IMR-90 (cell line): ENCODE measurements around the gene MLLT3. TPM values are rescaled to one million over a fixed set of nuclear protein-coding genes. Genes with fewer than 3 reads are reported as not detected.
A peak's percentile ranks its signal among the peaks of the same experiment; 100 is the strongest.

Experiments used
- ATAC-seq: fragments of 200-7000 bp; cut with Tn5 transposase; 2 replicates; pipeline ENCODE4 v1.9.1; 2020; ENCODE audit warnings: low read depth, mild to moderate bottlenecking, moderate library complexity
- BruUV-seq: library from RNA; stranded (reverse); fragments of 400-500 nt; replicated peaks from 2 replicates; lab custom pipeline; 2021; lab: Mats Ljungman, UMichigan
- CTCF ChIA-PET: fragments of 300-600 bp; formaldehyde crosslinking; extraction: SDS; loops from one replicate; lab custom pipeline; 2021; ENCODE audit warnings: antibody characterized with exemption; lab: Yijun Ruan, JAX
- POLR2A ChIA-PET: fragments of 300-600 bp; sonication (Branson Sonifier 250); formaldehyde crosslinking; loops from one replicate; lab custom pipeline; 2022; ENCODE audit warnings: antibody characterized with exemption; ENCODE audit not compliant: unreplicated experiment; lab: Charles Lee
- DNase-seq: peaks from one replicate; pipeline ENCODE4 v3.0.0; 2013
- H2AFZ ChIP-seq: replicated peaks from 2 replicates; pipeline ENCODE3; 2013; ENCODE audit warnings: low read length, mild to moderate bottlenecking; ENCODE audit not compliant: poor library complexity
- H2AK5ac ChIP-seq: 2 replicates; pipeline ENCODE4 v1.6.1; 2013; ENCODE audit warnings: low read depth, low read length, inconsistent platforms
- H2AK9ac ChIP-seq: replicated peaks from 2 replicates; pipeline ENCODE3; 2013; ENCODE audit warnings: mild to moderate bottlenecking, low read depth, low read length, moderate library complexity; ENCODE audit not compliant: poor library complexity
- H2BK120ac ChIP-seq: 2 replicates; pipeline ENCODE4 v1.6.1; 2013; ENCODE audit warnings: low read depth, low read length, inconsistent platforms
- H2BK15ac ChIP-seq: 3 replicates; pipeline ENCODE4 v1.6.1; 2013; ENCODE audit warnings: low read depth, low read length, inconsistent platforms
- H2BK20ac ChIP-seq: 2 replicates; pipeline ENCODE4 v1.6.1; 2013; ENCODE audit warnings: low read depth, mild to moderate bottlenecking, inconsistent platforms, low read length, moderate library complexity
- H2BK5ac ChIP-seq: 2 replicates; pipeline ENCODE4 v1.6.1; 2013; ENCODE audit warnings: mild to moderate bottlenecking, low read depth, low read length, inconsistent platforms; ENCODE audit not compliant: poor library complexity, severe bottlenecking
- H3K14ac ChIP-seq: replicated peaks from 2 replicates; pipeline ENCODE4 v1.6.1; 2013; ENCODE audit warnings: low read depth, low read length, inconsistent platforms
- H3K18ac ChIP-seq: 2 replicates; pipeline ENCODE4 v1.6.1; 2013; ENCODE audit warnings: low read depth, low read length, control low read depth
- H3K23ac ChIP-seq: 2 replicates; pipeline ENCODE4 v1.6.1; 2013; ENCODE audit warnings: low read depth, low read length, inconsistent platforms
- H3K27ac ChIP-seq: 2 replicates; pipeline ENCODE4 v1.5.1; 2013; ENCODE audit warnings: mild to moderate bottlenecking, control low read depth, low read length; ENCODE audit not compliant: insufficient read depth
- H3K27me3 ChIP-seq: 2 replicates; pipeline ENCODE4 v1.6.1; 2013; ENCODE audit warnings: low read length; ENCODE audit not compliant: control insufficient read depth, insufficient read depth
- H3K36me3 ChIP-seq: 2 replicates; pipeline ENCODE4 v1.6.1; 2013; ENCODE audit warnings: low read length, mixed read lengths; ENCODE audit not compliant: control insufficient read depth, insufficient read depth
- H3K4ac ChIP-seq: 2 replicates; pipeline ENCODE4 v1.6.1; 2013; ENCODE audit warnings: low read depth, low read length, inconsistent platforms
- H3K4me1 ChIP-seq: 2 replicates; pipeline ENCODE4 v1.6.1; 2013; ENCODE audit warnings: low read length, mixed read lengths; ENCODE audit not compliant: control insufficient read depth, insufficient read depth
- H3K4me2 ChIP-seq: 2 replicates; pipeline ENCODE4 v1.6.1; 2013; ENCODE audit warnings: low read depth, mild to moderate bottlenecking, control low read depth, low read length, moderate library complexity
- H3K4me3 ChIP-seq: 2 replicates; pipeline ENCODE4 v1.5.1; 2013; ENCODE audit warnings: low read depth, mild to moderate bottlenecking, control low read depth, low read length, moderate library complexity; ENCODE audit not compliant: insufficient read depth
- H3K56ac ChIP-seq: 2 replicates; pipeline ENCODE4 v1.6.1; 2013; ENCODE audit warnings: low read length, inconsistent platforms; ENCODE audit not compliant: insufficient read depth; ENCODE audit errors: extremely low read depth
- H3K79me1 ChIP-seq, 2 experiments: 2 replicates each; pipeline ENCODE4 v1.6.1; 2013; ENCODE audit warnings: low read length in 2 of 2, inconsistent platforms in 1 of 2, low read depth in 1 of 2
- H3K9ac ChIP-seq: 2 replicates; pipeline ENCODE4 v1.6.1; 2013; ENCODE audit warnings: low read depth, low read length, control low read depth
- H3K9me1 ChIP-seq: 2 replicates; pipeline ENCODE4 v1.6.1; 2013; ENCODE audit warnings: low read length, inconsistent platforms; ENCODE audit not compliant: insufficient read depth
- H3K9me3 ChIP-seq: 2 replicates; pipeline ENCODE4 v1.6.1; 2013; ENCODE audit warnings: low read length; ENCODE audit not compliant: control insufficient read depth, insufficient read depth
- H4K20me1 ChIP-seq: 2 replicates; pipeline ENCODE4 v1.6.1; 2013; ENCODE audit warnings: low read length, inconsistent platforms; ENCODE audit not compliant: insufficient read depth
- H4K5ac ChIP-seq: 2 replicates; pipeline ENCODE4 v1.6.1; 2013; ENCODE audit warnings: mild to moderate bottlenecking, low read depth, low read length, control low read depth
- H4K8ac ChIP-seq, 2 experiments: 2 replicates each; pipeline ENCODE4 v1.6.1; 2013; ENCODE audit warnings: low read depth in 2 of 2, low read length in 2 of 2, control low read depth in 1 of 2, inconsistent platforms in 1 of 2
- H4K91ac ChIP-seq: 2 replicates; pipeline ENCODE4 v1.6.1; 2013; ENCODE audit warnings: low read depth, low read length, inconsistent platforms; ENCODE audit not compliant: insufficient read depth
- CEBPB ChIP-seq: IDR thresholded peaks from 2 replicates; pipeline ENCODE4 v1.6.1; 2012; ENCODE audit warnings: low read depth, low read length, improper control_type of control experiment
- FOS ChIP-seq: fragments of 150-350 bp; IDR thresholded peaks from 2 replicates; pipeline ENCODE4 v1.6.1; 2016; ENCODE audit warnings: low read depth, low read length
- SMC3 ChIP-seq: fragments of 150-350 bp; IDR thresholded peaks from 2 replicates; pipeline ENCODE4 v1.6.1; 2016; ENCODE audit warnings: low read depth, mild to moderate bottlenecking, antibody characterized with exemption, low read length, moderate library complexity
- WGBS, 2 experiments: methylation state at CpG; one replicate each; pipeline versions ENCODE4 v1.1.5 to v1.1.7; 2013; ENCODE audit warnings: missing lambda C conversion rate in 2 of 2; ENCODE audit not compliant: insufficient read length in 1 of 2; ENCODE audit errors: extremely low coverage in 2 of 2; 5-methylcytosine and 5-hydroxymethylcytosine counted together
- dilution Hi-C: fragments of 300-500 bp; cut with HindIII; formaldehyde crosslinking; loops from one replicate; pipeline ENCODE4 v1.14.3; 2018; ENCODE audit warnings: low sequenced_read_pairs; ENCODE audit not compliant: unreplicated experiment
- in situ Hi-C: fragments of 300-500 bp; cut with MboI; formaldehyde crosslinking; loops from 3 replicates; pipeline ENCODE4 v1.14.3; 2019; ENCODE audit warnings: low sequenced_read_pairs, inconsistent platforms, mixed read lengths
- intact Hi-C: fragments of 100-400 bp; cut with micrococcal nuclease; formaldehyde crosslinking; loops from 2 replicates; pipeline ENCODE4 v1.10.0; 2022
- polyA plus RNA-seq, 3 experiments: library from polyadenylated mRNA; depleted of rRNA; stranded (reverse); fragments of >200 nt; gene quantifications; 2 replicates each; pipeline ENCODE4 v1.2.3, GENCODE V29; 2012; ENCODE audit warnings: low replicate concordance in 1 of 3
- total RNA-seq: library from RNA; depleted of rRNA; stranded (reverse); fragments of >200 nt; gene quantifications from 2 replicates; pipeline ENCODE4 v1.2.3, GENCODE V29; 2012

Gene MLLT3
- total and polyA plus RNA-seq, 2 of the 4 experiments (the other 2 are of a cell fraction): 10.4 to 21.1 TPM

GRCh38 chr9:20623021-20623747 is 885 bp upstream of the MLLT3 start:
- Histone ChIP-seq H2BK5ac (peak overlapping the region; percentile 11), H3K4ac (peak overlapping the region; percentile 58), H3K4me3 (peak overlapping the region; percentile 74), H3K23ac (peak overlapping the region; percentile 75; the same call in 1 of the 2 replicates), H4K20me1 (peaks cover 6% of the 10 kb centered on the region; the same call in 1 of the 2 replicates), H2AK9ac (no peak overlapping the region), H2BK15ac (no peak overlapping the region; the same call in 2 of the 3 replicates), H4K91ac (no peak overlapping the region), H3K27ac (peak overlapping the region; percentile 11), H3K27me3 (no peaks in the 10 kb centered on the region), H4K5ac (no peak overlapping the region), H3K9ac (peak overlapping the region; percentile 49), H2AFZ (peak overlapping the region; percentile 92), H3K4me2 (peak overlapping the region; percentile 94), H3K14ac (peak overlapping the region; percentile 75), H3K79me1 (peaks cover 19 to 21% of the 10 kb centered on the region in 2 experiments), H2BK20ac (peak overlapping the region; percentile 16; the same call in 1 of the 2 replicates), H3K36me3 (peaks cover 3% of the 10 kb centered on the region; the same call in 1 of the 2 replicates), H3K56ac (peak overlapping the region; percentile 54; the same call in 1 of the 2 replicates), H2BK120ac (no peak overlapping the region), H3K9me1 (no peaks in the 10 kb centered on the region), H3K4me1 (peaks cover 6% of the 10 kb centered on the region), H4K8ac (peak overlapping the region in 1 of 2 experiments; percentile 4; a peak in 1 of 4 replicates), H3K9me3 (no peaks in the 10 kb centered on the region), H2AK5ac (no peak overlapping the region), H3K18ac (peak overlapping the region; percentile 7; the same call in 1 of the 2 replicates)
- WGBS, 2 experiments: 0% methylated on average over 7 of the region's 40 CpGs; no CpG with 5 or more reads in 1 of the 2 experiments
- BruUV-seq: no TSS peak
- TF ChIP-seq CEBPB (peak; percentile 11; the same call in 1 of the 2 replicates), FOS (no peak), SMC3 (0 out of 2 replicates have a peak, but pooled peaks have one; percentile 15)
- dilution Hi-C loops (no loop called here), intact Hi-C loops (loop anchor here (2.0 to 5.0 kb wide), 3 partner anchors 62 to 359 kb away; partner anchors contain the start of gene FOCAD), in situ Hi-C loops (loop anchor here (5.0 kb wide), 1 partner anchor 266 kb away; no protein-coding TSS in a partner anchor)
- ATAC-seq (no peak), DNase-seq (peak; percentile 0)
- POLR2A ChIA-PET: interaction anchor here (1.1 kb wide), 1 partner anchor 358 kb away, joined by 4 read pairs; no protein-coding TSS in a partner anchor
- CTCF ChIA-PET: interaction anchor here (0.5 to 1.6 kb wide), 6 partner anchors 11 to 438 kb away, joined by 3 to 5 read pairs (median 4); no protein-coding TSS in a partner anchor
